ENCODE data around the gene EYA2.

DNA sequence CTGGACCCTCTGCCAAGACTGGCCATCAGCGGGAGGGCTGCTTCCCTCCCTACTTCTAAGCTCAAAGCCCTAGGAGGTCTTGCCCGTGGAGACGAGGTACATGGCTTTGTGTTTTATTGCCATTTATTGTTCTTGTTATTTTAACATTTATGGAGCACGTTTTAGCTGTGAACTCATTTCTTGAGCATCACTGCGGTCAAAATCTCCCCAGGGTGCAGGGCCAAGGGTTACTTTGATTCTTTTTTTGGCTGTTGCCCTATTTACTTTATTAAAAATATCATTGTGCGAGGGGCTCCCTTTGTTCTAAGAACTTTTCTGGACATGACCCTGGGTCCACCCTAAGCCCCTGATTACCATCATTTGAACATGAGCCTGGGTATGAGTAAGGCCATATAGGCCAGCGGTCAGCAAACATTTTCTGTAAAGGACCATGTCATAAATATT is 51.6 kb downstream of the EYA2 start:
- TF ChIP-seq CTCF (IDR thresholded peaks at IDR 0.05) (no peak), EZH2phosphoT487 (IDR thresholded peaks at IDR 0.05) (no peak), EZH2 (IDR thresholded peaks at IDR 0.05) (no peak)
